Muscle layer of duodenum (tissue), 2 donors: ENCODE data around the gene GAMT.

Experiments
- H3K27ac ChIP-seq: one replicate; pipeline ENCODE4 v1.7.0; 2013; ENCODE audit warnings: mild to moderate bottlenecking, low read length
- H3K27me3 ChIP-seq: one replicate; pipeline ENCODE4 v1.7.0; 2013; ENCODE audit warnings: low read depth, mild to moderate bottlenecking, control low read depth, low read length
- H3K36me3 ChIP-seq, 2 donors: one replicate each; pipeline ENCODE4 v1.7.0; 2013; ENCODE audit warnings: low read length in 2 of 2, control low read depth in 1 of 2, mild to moderate bottlenecking in 1 of 2; ENCODE audit not compliant: insufficient read depth in 2 of 2, control insufficient read depth in 1 of 2
- H3K4me1 ChIP-seq, 2 donors: one replicate each; pipeline ENCODE4 v1.7.0; 2013; ENCODE audit warnings: low read length in 2 of 2, mild to moderate bottlenecking in 2 of 2, control low read depth in 1 of 2, moderate library complexity in 1 of 2; ENCODE audit not compliant: insufficient read depth in 2 of 2, control insufficient read depth in 1 of 2
- H3K4me3 ChIP-seq, 2 donors: one replicate each; pipeline ENCODE4 v1.7.0; 2013; ENCODE audit warnings: low read length in 2 of 2, low read depth in 1 of 2, mild to moderate bottlenecking in 1 of 2
- H3K9me3 ChIP-seq, 2 donors: one replicate each; pipeline ENCODE4 v1.7.0; 2013; ENCODE audit warnings: low read length in 2 of 2, control low read depth in 1 of 2, mild to moderate bottlenecking in 1 of 2; ENCODE audit not compliant: control insufficient read depth in 1 of 2
- donor health status: healthy.

Gene GAMT

DNA sequence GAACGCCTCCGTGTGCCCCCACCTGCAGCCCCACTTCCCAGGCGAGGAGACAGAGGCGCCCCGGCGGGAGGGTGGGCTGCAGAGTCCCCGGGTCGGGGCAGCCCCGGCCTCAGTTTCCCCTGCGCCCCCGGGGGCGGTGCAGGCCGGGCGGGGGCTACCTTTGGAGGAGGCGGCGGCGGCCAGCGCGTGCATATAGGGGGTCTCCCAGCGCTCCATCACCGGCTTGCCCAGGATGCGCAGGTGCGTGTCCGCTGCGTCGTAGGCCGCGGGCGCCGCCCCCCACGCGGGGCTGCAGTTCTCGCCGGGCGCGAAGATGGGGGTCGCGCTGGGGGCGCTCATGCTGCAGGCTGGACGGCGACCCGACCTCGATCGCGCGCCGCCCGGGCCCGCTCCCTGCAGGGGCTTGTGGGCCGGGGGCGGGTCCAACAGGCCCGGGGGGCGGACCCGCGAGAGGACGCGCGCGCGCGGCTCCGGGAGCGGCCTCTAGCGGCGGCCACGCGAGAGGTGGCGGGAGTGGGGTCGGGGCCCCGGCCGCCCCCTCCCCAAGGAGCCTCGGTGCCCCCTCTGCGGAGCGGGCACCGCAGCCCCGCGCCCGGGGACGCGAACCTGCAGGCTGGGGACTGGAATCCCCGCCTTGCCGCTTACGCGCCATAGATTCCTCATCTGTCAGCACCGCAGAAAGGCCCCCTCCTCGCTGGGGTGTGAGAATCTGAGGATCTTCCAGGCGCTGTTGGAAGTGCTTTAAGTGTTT lies at the start of gene GAMT:
Gene GAMT (minus strand): TSS at position 405 of the 751 bp plus-strand sequence. CDS start 66 bp downstream, at position 339.
- H3K9me3 ChIP-seq: no peaks in the 10 kb centered on the region
- no peaks in the 10 kb centered on the region for H3K36me3 ChIP-seq
- H3K27me3 ChIP-seq: no peaks in the 10 kb centered on the region
- peak within 1 kb of the TSS; percentile 37 to 82 for H3K4me3 ChIP-seq
- H3K27ac ChIP-seq: no peak within 1 kb of the TSS
- peaks cover 0 to 17% of the 10 kb centered on the region in 2 donors for H3K4me1 ChIP-seq

DNA sequence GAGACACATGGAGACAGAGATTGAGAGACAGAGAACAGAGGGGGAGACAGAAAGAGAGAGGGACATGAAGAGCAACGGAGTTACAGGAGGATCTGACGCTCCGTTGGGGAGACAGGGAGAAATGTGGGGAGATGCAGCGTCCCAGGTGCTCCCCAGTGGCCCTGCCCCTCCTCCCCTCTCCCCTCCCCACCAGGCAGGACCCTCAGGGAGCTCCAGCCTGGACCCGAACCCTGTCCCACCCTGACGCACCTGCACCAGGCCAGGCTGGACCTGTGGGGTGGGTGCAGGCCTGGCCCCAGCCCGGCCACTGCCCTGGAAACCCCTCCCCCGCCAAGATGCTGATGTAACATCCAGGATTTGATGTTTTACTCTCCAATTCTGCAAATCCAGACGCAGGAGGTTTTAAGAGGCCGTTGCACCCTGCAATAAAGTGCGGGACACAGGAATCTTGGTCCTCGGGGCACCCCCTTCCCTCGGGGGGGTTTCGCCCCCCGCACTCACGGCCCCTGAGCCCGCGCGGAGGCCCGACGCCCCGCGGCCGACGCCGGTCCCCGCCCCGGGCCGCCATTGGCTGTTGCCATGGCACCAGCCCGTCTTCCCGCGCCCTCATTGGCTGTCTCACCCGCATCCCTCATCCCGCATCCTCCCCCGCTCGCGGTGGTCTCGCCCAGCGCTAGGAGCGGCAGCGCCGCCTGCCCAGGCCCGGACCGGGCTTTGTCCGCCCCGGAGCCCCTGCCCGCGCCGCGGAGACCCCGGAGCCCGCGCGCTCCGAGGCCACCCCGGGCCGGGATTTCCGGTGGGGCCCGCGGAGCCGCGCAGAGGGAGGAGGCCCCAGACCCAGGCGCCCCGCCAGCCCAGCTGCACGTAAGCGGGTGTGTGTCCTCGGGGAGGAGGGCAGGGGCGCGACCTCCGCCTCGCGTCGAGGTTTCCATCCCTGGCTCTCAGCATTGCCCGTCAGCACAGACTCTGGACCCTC lies 48.4 kb upstream of the GAMT start, which contains the start of gene APC2:
Gene APC2 (plus strand): TSS at position 655 of the 976 bp plus-strand sequence. CDS start 2,881 bp downstream, outside the sequence.
- Histone ChIP-seq H3K4me1 (peaks cover 0 to 35% of the 10 kb centered on the region in 2 donors), H3K4me3 (no peak within 1 kb of the TSS), H3K36me3 (no peaks in the 10 kb centered on the region), H3K9me3 (no peaks in the 10 kb centered on the region), H3K27me3 (peaks cover 56% of the 10 kb centered on the region), H3K27ac (no peak within 1 kb of the TSS)

DNA sequence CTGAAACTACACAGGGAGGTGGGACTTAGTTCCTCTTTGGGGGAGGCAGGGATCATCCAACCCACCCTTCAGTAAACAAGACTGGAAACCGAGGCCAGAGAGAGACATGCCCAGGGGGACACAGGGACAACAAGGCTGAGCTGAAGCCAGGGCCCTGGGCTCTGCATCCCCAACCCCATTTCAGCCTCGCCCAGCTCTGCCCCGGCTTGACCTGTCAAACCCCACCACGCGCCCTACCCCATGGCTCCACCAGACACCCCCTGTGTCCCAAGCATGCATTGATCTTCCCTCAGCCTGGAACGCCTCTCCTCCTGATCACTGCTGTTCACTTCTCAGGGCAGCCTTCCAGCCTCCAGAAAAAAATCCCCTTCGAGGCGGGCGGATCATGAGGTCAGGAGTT lies 46.6 kb upstream of the GAMT start:
- Histone ChIP-seq H3K27me3 (peaks cover 56% of the 10 kb centered on the region), H3K4me1 (peaks cover 0 to 30% of the 10 kb centered on the region in 2 donors), H3K36me3 (no peaks in the 10 kb centered on the region), H3K27ac (no peak overlapping the region), H3K4me3 (no peak overlapping the region), H3K9me3 (no peaks in the 10 kb centered on the region)

DNA sequence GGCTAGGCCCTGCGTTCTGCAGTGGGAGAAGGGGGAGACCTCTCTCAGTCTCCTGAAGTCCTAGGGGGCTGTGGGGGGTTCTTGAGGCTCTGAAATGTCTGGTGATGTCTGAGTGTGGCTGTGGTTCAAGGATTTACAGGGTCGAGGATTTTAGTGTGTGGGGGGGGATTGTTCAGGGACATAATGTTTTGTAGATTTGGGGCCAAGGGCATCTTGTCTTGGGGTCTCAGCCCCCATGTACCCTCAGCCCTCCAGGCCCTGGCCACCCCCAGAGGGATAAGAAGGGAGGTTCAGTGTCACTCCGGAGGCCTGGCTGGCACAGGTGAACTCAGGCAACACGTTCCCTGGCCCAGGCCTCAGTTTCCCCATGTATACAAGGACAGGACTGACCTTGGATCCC lies 46.2 kb upstream of the GAMT start:
- no peaks in the 10 kb centered on the region for H3K9me3 ChIP-seq
- no peak overlapping the region for H3K27ac ChIP-seq
- no peak overlapping the region for H3K4me3 ChIP-seq
- H3K36me3 ChIP-seq: no peaks in the 10 kb centered on the region
- H3K4me1 ChIP-seq: peaks cover 0 to 26% of the 10 kb centered on the region in 2 donors
- peaks cover 51% of the 10 kb centered on the region for H3K27me3 ChIP-seq

DNA sequence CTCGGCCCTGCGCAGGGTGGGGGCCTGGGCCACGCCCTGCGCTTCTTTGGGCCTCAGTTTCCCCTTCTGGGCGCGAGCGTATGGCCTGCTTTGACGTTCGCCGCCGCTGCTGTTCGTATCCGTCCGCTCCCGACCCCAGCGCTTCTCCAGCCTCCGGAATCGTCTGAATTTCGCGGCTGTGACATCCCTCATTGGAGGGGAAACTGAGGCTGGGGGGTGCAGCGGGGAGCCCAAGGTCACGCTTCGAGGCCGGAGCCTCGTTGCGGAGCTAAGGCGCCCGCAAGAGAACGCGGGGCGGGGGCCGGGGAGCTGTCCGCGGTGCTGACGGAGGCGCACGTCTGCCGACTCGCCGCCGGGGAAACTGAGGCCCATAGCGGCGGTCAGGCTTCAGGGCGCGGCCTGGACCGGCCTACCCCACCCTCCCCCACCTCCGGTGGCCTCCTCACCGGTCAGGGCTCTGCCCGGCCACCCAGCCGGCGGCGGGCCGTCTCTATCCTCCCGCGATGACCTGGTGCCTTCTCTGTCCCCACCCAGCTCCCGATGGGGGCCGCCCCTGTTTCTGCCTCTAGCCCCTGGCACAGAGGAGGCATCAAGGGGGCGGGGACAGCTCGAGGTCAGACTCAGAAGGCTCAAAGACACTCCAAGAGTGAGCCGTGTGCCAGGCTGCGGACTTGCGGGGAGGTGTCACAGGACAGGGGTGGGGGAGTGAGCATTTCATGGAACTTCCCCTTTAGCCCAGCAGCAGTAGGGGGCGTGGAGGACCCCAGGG lies 45.6 kb upstream of the GAMT start:
- no peaks in the 10 kb centered on the region for H3K9me3 ChIP-seq
- H3K27me3 ChIP-seq: peaks cover 46% of the 10 kb centered on the region
- peak overlapping the region in 1 of 2 donors; percentile 63 for H3K4me3 ChIP-seq
- H3K4me1 ChIP-seq: peaks cover 0 to 26% of the 10 kb centered on the region in 2 donors
- H3K36me3 ChIP-seq: peaks cover 4 to 6% of the 10 kb centered on the region in 2 donors
- no peak overlapping the region for H3K27ac ChIP-seq

DNA sequence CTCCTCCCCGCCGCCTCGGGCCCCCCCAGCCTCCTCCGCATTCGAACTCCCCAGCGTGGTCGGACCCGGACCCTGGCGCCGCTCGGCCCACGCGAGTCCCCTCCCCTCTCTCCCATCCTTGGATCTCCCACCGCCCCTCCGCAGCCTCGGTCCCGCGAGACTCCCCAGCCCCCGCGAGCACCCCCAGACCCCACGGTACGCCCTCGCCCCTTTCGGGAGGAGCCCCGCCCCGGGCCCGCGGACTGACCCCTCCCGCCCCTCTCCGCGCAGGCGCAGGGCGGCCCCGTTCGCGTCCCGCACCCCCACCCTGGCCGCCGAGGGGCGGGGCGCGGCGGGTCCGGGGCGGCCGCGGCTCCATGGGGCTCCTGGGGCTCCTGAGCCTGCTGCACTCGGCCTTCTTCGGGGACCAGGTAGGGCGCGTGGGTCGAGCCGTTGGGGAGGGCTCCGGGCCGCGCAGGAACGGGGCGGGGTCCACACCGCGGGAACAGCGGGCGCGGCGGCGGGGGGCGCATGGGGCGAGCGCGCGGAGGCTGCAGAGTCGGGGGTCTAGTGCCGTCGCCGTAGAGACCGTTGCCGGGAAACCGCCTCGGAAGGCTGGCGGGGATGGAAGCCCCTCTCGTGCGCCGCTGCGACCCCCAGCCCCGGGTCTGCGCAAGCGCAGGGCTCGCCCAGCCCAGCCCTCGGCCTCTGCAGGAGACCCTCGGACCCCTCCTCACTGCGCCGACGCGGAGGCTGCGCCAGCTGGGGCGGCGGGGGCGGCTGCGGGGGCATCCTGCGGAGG lies 44.8 kb upstream of the GAMT start:
- Histone ChIP-seq H3K36me3 (peaks cover 11 to 12% of the 10 kb centered on the region in 2 donors), H3K27me3 (peaks cover 39% of the 10 kb centered on the region), H3K4me1 (peaks cover 0 to 26% of the 10 kb centered on the region in 2 donors), H3K27ac (no peak overlapping the region), H3K4me3 (peak overlapping the region in 1 of 2 donors; percentile 63), H3K9me3 (no peaks in the 10 kb centered on the region)

- no peaks in the 10 kb centered on the region for H3K9me3 ChIP-seq
- H3K4me1 ChIP-seq: peaks cover 0 to 32% of the 10 kb centered on the region in 2 donors
- peak overlapping the region; percentile 11 to 63 for H3K4me3 ChIP-seq
- H3K27ac ChIP-seq: no peak overlapping the region
- peaks cover 16 to 19% of the 10 kb centered on the region in 2 donors for H3K36me3 ChIP-seq
- peaks cover 31% of the 10 kb centered on the region for H3K27me3 ChIP-seq
Observed at GRCh38 chr19:1445185-1445931, 44.0 kb upstream of the GAMT start.

DNA sequence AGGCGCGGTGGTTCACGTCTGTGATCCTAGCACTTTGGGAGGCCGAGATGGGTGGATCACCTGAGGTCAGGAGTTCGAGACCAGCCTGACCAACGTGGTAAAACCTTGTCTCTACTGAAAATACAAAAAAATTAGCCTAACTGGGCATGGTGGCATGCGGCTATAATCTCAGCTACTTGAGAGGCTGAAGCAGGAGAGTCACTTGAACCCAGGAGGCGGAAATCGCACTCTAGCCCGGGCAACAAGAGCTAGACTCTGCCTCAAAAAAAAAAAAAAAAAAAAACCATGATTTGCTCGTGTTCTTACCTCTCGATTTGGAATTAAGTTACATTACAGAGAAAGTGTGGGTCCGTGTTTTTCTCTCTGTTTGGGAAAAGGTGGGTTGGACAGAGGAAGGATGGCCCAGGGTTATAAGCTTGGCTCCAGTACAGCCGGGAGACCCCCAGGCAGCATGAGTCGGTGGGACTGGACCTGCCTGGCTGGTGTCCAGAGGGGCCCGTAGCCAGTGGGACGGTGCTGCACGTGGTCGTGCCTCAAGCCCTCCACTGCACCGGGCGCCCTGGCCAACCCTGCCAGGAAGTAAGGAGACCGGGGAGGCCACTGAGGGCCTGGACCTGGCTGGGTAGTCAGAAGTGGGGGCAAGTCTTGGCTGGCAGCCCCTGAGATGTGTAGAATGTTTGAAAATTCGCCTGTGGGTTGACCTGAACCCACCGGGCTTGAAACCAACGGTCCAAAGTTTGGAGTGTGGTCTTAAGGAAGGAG lies 40.5 kb upstream of the GAMT start:
- Histone ChIP-seq H3K4me3 (no peak overlapping the region), H3K27me3 (peaks cover 5% of the 10 kb centered on the region), H3K36me3 (peaks cover 16 to 30% of the 10 kb centered on the region in 2 donors), H3K4me1 (peaks cover 0 to 43% of the 10 kb centered on the region in 2 donors), H3K27ac (no peak overlapping the region), H3K9me3 (no peaks in the 10 kb centered on the region)

DNA sequence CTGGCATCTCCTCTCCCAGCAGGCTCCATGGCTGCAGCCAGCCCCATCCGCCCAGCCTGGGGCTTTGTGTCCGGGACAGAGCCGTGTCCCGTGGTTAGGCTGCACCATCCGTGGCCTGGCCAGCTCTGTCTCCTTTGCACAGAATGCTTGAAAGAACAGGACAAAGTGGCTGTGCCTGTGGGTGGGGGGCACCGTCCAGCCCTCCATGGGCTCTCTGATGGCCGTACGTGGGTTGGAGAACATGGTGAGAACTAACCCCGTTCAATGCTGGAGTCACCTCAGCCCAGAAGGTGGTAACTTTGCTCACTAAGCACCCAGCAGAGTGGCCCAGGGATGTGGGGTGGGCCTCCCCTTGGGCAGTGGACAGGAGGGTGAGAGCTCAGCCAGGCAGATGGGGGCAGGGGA lies 39.7 kb upstream of the GAMT start:
- Histone ChIP-seq H3K27me3 (no peaks in the 10 kb centered on the region), H3K4me3 (no peak overlapping the region), H3K36me3 (peaks cover 16 to 30% of the 10 kb centered on the region in 2 donors), H3K9me3 (no peaks in the 10 kb centered on the region), H3K27ac (no peak overlapping the region), H3K4me1 (peaks cover 0 to 35% of the 10 kb centered on the region in 2 donors)
